Omental fat pad (tissue), 4 donors: ENCODE measurements around the gene CXADR. TPM values are rescaled to one million over a fixed set of nuclear protein-coding genes. Genes with fewer than 3 reads are reported as not detected.

Experiments
- ATAC-seq: fragments of 150-250 bp; one replicate; pipeline ENCODE4 v1.9.1; 2016; ENCODE audit warnings: mild to moderate bottlenecking, moderate library complexity; ENCODE audit not compliant: low FRiP score
- DNase-seq: peaks from one replicate; pipeline ENCODE4 v3.0.0-alpha.2; 2019; ENCODE audit warnings: low spot score
- total RNA-seq, 4 donors: library from RNA; depleted of rRNA; stranded (reverse); fragments of >200 nt; gene quantifications; one replicate each; pipeline ENCODE4 v1.1.0, GENCODE V29; 2016
- TF ChIP-seq, protein P1 (sequence below), 3 donors: fragments of 450-650 bp; IDR thresholded peaks; one replicate each; pipeline ENCODE4 v1.5.1; 2016 to 2017; ENCODE audit warnings: antibody characterized with exemption in 3 of 3, mild to moderate bottlenecking in 3 of 3, moderate library complexity in 2 of 3

CXADR gene
- total RNA-seq, 4 donors from 2014 or later: 0.63 to 61.8 (median 19.5) TPM

DNA sequence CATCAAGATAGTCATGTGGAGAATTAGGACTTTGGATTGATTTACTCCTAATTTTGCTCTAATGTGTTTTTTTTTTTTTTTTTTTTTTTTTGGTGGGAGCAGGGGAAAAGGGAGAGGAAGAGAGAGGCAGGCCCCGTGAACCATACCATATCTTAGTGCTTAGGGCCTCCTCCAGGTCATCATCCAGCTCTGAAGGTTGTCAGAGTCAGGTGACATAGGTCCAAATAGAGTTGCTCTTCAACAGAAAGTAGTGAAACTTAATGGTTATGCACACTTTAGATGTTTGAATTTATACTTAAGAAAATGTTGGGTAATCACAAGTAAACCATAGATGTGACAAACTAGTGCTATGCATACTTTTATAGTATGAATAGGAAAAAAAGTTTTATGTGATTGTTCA lies 32.2 kb downstream of the CXADR start:
- DNase-seq (no peak), ATAC-seq (no peak)
- TF ChIP-seq, protein P1, sequence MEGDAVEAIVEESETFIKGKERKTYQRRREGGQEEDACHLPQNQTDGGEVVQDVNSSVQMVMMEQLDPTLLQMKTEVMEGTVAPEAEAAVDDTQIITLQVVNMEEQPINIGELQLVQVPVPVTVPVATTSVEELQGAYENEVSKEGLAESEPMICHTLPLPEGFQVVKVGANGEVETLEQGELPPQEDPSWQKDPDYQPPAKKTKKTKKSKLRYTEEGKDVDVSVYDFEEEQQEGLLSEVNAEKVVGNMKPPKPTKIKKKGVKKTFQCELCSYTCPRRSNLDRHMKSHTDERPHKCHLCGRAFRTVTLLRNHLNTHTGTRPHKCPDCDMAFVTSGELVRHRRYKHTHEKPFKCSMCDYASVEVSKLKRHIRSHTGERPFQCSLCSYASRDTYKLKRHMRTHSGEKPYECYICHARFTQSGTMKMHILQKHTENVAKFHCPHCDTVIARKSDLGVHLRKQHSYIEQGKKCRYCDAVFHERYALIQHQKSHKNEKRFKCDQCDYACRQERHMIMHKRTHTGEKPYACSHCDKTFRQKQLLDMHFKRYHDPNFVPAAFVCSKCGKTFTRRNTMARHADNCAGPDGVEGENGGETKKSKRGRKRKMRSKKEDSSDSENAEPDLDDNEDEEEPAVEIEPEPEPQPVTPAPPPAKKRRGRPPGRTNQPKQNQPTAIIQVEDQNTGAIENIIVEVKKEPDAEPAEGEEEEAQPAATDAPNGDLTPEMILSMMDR (IDR thresholded peaks at IDR 0.05): no peak

DNA sequence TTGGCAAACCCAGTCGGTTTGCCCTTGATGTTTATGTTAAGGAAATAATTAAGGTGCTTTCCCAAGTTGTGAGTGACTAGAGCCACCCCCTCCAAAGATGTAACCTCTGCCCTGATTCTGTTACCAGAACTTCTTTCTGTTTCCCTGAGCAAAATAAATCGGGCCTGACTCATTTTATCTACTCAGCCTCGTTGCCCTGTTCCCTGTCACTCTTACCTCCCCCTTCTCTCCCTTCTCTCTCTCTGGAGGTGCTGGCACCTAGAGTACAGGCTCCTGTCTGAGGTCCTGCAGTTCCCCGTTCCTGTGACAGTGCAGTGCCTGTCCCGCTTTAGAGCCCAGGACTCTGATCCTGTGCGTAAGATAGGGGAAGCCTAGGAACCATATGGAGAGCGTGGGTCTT lies 35.4 kb downstream of the CXADR start:
- TF ChIP-seq, protein P1 (IDR thresholded peaks at IDR 0.05): no peak
- ATAC-seq (no peak), DNase-seq (no peak)

DNA sequence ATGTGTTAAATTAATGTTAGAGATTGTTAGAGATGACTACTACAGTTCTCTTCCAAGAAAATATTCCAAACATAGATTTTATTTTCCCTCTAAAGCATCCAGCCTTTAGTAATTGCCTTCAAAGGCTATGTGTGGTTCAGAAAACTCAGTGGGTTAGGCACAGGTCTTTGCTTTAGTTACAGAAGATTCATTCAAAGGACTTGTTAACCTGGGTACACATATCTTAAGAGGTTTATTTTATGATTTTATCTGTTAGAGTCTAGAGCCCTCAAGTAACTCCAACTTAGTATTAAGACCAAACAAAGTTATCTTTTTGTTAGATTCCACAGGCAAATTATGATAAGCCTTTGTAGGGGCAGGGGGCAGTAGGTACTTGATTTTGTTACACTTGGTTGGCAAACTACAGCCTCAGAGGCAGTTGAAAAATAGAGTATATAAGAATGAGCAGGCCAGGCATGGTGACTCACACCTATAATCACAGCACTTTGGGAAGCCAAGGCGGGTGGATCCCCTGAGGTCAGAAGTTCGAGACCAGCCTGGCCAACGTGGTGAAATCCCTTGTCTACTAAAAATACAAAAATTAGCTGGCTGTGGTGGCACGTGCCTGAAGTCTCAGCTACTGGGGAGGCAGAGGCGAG lies 37.9 kb downstream of the CXADR start:
- ATAC-seq: no peak
- DNase-seq: no peak

DNA sequence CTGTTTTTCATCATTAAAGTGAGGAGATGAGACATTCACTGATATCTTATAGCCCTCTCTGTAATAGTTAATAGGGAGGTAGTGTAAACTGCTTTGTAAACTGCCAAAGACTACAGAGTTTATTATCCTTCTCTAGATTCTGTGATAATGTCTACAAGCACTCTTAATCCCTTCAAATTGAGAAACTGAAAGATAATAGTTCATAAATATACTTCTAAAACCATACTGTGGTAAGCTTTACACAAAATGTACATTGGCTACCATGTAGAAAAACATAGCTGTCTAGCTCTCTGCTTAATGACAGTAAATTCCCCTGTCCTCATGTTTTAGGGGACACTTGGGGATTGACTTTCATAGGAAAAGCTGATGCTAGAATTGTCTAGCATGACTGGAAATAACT lies 39.6 kb downstream of the CXADR start:
- DNase-seq (no peak), ATAC-seq (no peak)
- TF ChIP-seq, protein P1 (IDR thresholded peaks at IDR 0.05): no peak

More for the DNA sequence above, 37.9 kb downstream of the CXADR start:
- TF ChIP-seq, protein P1 (IDR thresholded peaks at IDR 0.05): no peak

DNA sequence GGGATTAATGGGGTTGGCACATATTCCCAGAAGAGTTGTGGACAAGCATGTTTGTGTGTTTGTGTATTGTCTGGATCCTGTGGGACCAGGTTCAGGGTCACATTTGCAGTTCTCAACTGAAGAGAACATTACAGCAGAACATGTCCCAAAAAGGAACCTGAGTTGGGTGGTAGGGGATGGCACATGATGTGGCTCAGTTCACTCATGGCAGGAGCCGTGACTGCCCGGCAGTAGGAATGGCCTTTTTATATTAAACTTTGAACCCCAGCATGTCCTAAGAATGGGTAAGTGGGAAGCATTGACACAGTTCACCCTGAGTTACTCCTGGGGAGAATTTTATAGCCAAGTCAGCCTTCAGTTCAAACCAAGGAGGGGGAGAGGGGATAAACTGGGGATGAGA lies 41.3 kb downstream of the CXADR start:
- TF ChIP-seq, protein P1 (IDR thresholded peaks at IDR 0.05): no peak
- ATAC-seq (no peak), DNase-seq (no peak)

DNA sequence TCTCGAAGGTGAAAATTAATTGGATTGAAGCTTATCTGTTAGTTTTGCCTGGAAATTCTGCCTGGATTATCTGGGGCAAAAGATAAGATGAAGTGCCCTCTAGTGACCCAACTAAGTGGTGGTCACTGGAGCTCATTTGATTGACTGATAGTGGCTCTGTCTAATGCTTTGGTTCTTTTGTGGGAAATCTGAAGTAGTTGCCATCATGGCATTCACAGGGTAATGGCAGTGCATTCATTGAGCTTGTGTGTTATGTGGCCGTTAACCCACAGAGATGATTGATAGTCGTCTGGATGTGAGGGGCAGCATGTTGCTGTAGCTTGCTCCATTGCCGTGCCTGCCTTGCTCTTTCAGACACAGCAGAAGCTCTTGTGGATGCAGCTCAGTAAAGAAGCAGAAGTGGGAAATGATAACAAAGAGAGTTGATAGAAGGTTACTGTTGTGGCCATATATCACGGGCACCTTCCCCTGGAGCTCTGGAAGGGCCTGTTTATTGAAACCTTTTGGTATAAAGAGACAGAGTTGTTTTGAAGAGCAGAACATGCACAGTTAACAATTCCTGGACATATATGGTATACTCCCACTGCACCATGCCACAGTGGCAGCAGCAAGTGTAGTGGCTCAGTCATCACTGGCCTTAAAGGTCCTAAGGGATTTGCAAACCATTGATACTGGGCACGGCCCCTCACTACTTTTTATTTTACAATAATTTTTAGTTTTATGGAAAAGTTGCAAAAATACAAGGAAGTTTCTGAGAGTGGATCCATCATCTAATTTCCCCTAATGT lies 42.0 kb downstream of the CXADR start:
- TF ChIP-seq, protein P1 (IDR thresholded peaks at IDR 0.05): no peak
- ATAC-seq (no peak), DNase-seq (no peak)
